GM12892 (cell line): ENCODE data around the gene SERPINE1.

Experiments
- POLR2A ChIP-seq: IDR thresholded peaks from 2 replicates; pipeline ENCODE4 v1.6.1; 2011; ENCODE audit warnings: low read depth, low read length, control low read depth
- POLR2AphosphoS5 ChIP-seq: IDR thresholded peaks from 2 replicates; pipeline ENCODE4 v1.6.1; 2011; ENCODE audit warnings: low read depth, low read length, control low read depth
- TAF1 ChIP-seq: IDR thresholded peaks from 2 replicates; pipeline ENCODE4 v1.6.1; 2011; ENCODE audit warnings: low read depth, mild to moderate bottlenecking, control low read depth, low read length, borderline replicate concordance

- TF ChIP-seq POLR2A (no peak), TAF1 (no peak), POLR2AphosphoS5 (no peak)
These were observed 43.9 kb downstream of the SERPINE1 start for GRCh38 chr7:101170617-101171441.
